HAP-1 (cell line): ENCODE results near the gene CAMTA1.

Source experiments
- DNase-seq, 2 experiments: peaks; one replicate each; pipeline ENCODE4 v3.0.0-alpha.2; 2016 to 2020; ENCODE audit warnings: low spot score in 2 of 2
- H3K27me3 ChIP-seq: fragments of 250-450 bp; sonication (Bioruptor Pico); 2 replicates; pipeline ENCODE4 v1.5.1; 2020; ENCODE audit warnings: low read depth, mild to moderate bottlenecking, moderate library complexity
- H3K36me3 ChIP-seq: fragments of 250-450 bp; sonication (Bioruptor Pico); replicated peaks from 2 replicates; pipeline ENCODE4 v1.5.1; 2020; ENCODE audit warnings: mild to moderate bottlenecking
- H3K4me1 ChIP-seq: fragments of 250-450 bp; sonication (Bioruptor Pico); 2 replicates; pipeline ENCODE4 v1.5.1; 2020; ENCODE audit warnings: mild to moderate bottlenecking
- H3K4me3 ChIP-seq: fragments of 250-450 bp; sonication (Bioruptor Pico); 2 replicates; pipeline ENCODE4 v1.5.1; 2020; ENCODE audit warnings: mild to moderate bottlenecking, moderate library complexity
- H3K9me3 ChIP-seq: fragments of 250-450 bp; sonication (Bioruptor Pico); 2 replicates; pipeline ENCODE4 v1.5.1; 2020; ENCODE audit warnings: mild to moderate bottlenecking, moderate library complexity
- in situ Hi-C: fragments of 300-500 bp; cut with MboI; formaldehyde crosslinking; loops from 3 replicates; pipeline ENCODE4 v1.14.3; 2020; ENCODE audit warnings: low sequenced_read_pairs, inconsistent platforms, mixed read lengths

Gene CAMTA1

DNA sequence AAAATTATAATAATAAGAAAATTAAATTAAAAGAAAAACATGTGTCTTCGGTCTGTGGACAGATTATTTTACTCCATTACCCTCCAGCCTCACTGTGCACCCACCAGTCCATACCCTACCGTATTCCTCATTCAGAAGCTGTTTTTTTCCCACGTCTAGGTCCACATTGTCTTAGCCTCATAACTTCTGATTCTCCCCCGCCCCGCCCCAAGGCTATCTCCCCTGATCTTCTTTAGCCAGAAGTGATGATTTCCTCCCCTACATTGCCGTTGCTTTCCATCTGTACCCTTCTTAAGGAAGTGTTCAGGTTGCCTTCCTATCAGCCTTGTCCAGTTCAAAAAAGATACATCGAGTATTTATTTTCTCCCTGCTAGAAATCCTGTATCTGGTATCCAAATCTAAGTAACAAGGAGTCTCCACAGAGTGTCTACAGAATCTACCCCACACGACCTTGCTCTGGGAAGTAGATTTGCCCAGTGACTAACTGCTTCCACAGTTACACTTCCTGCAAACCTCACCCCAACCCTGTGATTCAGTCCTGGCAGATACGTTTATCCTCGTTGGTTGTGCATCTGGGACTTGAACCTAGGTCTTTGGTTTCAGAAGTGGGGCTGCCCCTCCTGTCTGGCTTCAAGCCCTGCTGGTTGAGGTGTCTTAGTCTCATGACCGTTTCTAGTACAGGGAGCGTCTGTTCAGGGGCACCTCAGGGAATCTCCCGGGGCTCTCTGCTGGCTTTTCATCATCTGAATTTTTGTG is 470.2 kb downstream of the CAMTA1 start:
- Histone ChIP-seq H3K9me3 (no peaks in the 10 kb centered on the region), H3K4me3 (no peak overlapping the region), H3K27me3 (no peaks in the 10 kb centered on the region), H3K4me1 (peaks cover 15% of the 10 kb centered on the region), H3K36me3 (no peaks in the 10 kb centered on the region)
- in situ Hi-C loops = no loop called here
- no peak for DNase-seq

DNA sequence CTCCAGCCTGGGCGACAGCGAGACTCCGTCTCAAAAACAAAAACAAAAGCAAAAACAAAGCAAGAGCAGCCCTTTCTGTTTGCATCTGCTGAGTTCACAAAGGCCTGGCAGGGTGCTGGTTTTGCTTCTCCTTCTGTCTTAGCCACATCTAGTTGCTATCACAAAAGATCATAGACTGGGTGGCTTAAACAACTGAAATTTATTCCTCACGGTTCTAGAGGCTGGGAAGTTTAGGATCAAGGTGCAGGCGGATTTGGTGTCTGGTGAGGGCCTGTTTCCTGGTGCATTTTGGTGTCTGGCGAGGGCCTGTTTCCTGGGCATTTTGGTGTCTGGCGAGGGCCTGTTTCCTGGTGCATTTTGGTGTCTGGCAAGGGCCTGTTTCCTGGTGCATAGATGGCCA is 471.3 kb downstream of the CAMTA1 start:
- Histone ChIP-seq H3K27me3 (no peaks in the 10 kb centered on the region), H3K36me3 (no peaks in the 10 kb centered on the region), H3K4me3 (no peak overlapping the region), H3K9me3 (no peaks in the 10 kb centered on the region), H3K4me1 (peaks cover 5% of the 10 kb centered on the region; the same call in 1 of the 2 replicates)
- in situ Hi-C loops = no loop called here
- DNase-seq = no peak

DNA sequence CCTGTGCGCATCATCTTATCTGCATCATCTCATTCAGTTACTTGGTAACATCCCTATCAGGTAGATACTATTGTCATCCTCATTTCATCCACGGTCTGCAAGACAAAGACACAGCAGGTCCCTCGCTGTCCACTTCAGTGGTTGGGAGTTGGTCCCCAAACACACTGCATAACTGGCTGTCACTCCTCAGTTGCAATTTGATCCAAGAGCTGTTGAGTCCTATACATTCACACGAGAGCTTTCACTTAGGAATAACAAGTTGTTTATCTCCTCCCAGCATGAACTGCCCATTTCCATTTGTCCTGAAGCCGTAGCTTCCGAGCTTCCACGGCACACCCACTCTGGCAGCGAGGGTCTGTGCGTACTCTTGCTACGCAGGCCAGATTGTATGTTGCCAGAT is 472.0 kb downstream of the CAMTA1 start:
- in situ Hi-C loops = no loop called here
- Histone ChIP-seq H3K4me3 (no peak overlapping the region), H3K9me3 (no peaks in the 10 kb centered on the region), H3K27me3 (no peaks in the 10 kb centered on the region), H3K36me3 (no peaks in the 10 kb centered on the region), H3K4me1 (peaks cover 3% of the 10 kb centered on the region; the same call in 1 of the 2 replicates)
- no peak for DNase-seq

DNA sequence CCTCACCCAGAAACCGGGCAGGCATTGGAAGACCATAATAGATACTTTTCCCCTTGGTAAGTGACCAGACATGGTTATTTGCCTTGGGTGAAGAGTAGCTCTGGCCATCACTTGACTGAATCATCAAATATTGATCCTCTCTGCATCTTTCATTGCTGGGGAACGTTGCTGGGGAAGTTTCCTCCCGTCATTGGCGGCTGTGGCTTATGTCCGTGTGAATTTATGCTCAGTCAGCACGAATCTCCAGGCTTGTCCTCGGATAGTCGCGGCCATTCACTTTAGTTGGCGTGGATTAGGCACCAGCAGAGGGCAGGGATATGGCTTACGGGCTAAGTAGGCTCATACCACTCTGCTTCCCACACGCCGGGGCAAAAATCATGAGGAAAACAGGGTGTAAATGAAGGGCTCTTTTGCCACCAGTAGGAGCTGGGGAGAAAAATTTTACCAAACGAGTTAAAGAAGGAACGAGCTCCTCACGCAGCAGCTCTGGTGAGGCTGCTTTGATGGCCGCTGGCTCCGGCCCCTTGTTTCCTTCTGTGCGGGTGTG is 473.4 kb downstream of the CAMTA1 start:
- Histone ChIP-seq H3K4me3 (no peak overlapping the region), H3K27me3 (peaks cover 8% of the 10 kb centered on the region), H3K4me1 (peaks cover 2% of the 10 kb centered on the region; the same call in 1 of the 2 replicates), H3K36me3 (no peaks in the 10 kb centered on the region), H3K9me3 (no peaks in the 10 kb centered on the region)
- in situ Hi-C loops = no loop called here
- DNase-seq = no peak

DNA sequence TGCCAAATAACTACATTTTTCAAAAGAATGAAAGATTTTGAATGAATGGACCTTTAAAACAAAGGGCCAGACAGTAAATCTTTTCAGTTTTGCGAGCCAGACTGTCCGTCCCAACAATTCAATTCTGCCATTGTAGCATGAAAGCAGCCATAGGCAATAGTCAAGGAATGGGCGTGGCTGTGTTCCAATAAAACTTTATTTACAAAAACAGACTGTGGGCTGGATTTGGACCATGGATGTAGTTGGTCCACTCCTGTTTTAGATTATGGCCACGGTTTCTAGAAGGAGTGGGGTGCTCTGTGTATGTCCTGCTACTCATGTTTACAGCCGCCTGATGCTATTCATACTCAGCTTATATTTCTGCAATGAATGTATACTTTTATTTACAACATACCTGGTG is 474.7 kb downstream of the CAMTA1 start:
- in situ Hi-C loops = no loop called here
- Histone ChIP-seq H3K27me3 (peaks cover 8% of the 10 kb centered on the region), H3K9me3 (no peaks in the 10 kb centered on the region), H3K4me1 (peaks cover 2% of the 10 kb centered on the region; the same call in 1 of the 2 replicates), H3K36me3 (no peaks in the 10 kb centered on the region), H3K4me3 (no peak overlapping the region)
- no peak for DNase-seq

DNA sequence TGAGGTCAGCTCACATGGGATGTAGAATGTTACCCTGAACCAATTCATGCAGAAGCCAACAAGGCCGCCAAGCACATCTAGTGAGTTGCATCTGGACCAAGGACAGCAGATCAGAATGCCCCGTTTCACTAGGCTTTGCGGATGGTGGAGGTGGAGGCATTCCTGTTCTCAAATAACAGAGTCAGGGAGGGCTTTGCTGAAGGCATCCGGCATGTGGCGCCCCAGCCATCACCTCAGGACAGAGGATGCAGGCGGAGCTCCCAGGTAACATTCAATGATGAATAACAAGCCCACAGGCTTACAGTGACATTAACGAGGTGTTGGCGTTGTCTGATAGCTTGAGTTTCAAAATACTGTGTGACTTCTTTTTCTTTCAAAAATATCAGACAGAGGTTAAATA is 476.2 kb downstream of the CAMTA1 start:
- Histone ChIP-seq H3K36me3 (no peaks in the 10 kb centered on the region), H3K9me3 (no peaks in the 10 kb centered on the region), H3K4me1 (peaks cover 2% of the 10 kb centered on the region; the same call in 1 of the 2 replicates), H3K4me3 (no peak overlapping the region), H3K27me3 (peaks cover 8% of the 10 kb centered on the region)
- DNase-seq = no peak
- in situ Hi-C loops = no loop called here

DNA sequence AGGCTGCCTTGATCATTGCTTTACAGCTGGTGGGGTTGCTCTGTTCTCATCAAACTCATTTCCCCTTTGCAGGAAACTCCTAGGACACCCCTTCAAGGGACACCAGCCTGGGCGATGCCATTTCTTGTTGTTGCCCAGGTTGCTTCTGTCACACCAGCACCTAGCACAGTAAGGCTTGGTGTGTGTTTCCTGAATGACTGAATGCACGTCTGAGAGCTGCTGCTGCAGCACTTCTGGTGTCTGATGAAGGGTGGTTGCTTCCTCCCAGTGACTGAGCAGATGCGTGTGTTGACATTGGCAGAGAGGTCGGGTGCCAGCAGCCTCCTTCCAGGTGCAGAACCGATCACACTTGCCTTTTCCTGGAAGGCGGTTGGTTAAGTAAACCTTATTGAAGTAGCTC is 477.4 kb downstream of the CAMTA1 start:
- DNase-seq = no peak
- H3K9me3 ChIP-seq = no peaks in the 10 kb centered on the region
- peaks cover 8% of the 10 kb centered on the region for H3K27me3 ChIP-seq
- H3K4me3 ChIP-seq = no peak overlapping the region
- H3K4me1 ChIP-seq = peaks cover 2% of the 10 kb centered on the region; the same call in 1 of the 2 replicates
- in situ Hi-C loops = no loop called here
- H3K36me3 ChIP-seq = no peaks in the 10 kb centered on the region

DNA sequence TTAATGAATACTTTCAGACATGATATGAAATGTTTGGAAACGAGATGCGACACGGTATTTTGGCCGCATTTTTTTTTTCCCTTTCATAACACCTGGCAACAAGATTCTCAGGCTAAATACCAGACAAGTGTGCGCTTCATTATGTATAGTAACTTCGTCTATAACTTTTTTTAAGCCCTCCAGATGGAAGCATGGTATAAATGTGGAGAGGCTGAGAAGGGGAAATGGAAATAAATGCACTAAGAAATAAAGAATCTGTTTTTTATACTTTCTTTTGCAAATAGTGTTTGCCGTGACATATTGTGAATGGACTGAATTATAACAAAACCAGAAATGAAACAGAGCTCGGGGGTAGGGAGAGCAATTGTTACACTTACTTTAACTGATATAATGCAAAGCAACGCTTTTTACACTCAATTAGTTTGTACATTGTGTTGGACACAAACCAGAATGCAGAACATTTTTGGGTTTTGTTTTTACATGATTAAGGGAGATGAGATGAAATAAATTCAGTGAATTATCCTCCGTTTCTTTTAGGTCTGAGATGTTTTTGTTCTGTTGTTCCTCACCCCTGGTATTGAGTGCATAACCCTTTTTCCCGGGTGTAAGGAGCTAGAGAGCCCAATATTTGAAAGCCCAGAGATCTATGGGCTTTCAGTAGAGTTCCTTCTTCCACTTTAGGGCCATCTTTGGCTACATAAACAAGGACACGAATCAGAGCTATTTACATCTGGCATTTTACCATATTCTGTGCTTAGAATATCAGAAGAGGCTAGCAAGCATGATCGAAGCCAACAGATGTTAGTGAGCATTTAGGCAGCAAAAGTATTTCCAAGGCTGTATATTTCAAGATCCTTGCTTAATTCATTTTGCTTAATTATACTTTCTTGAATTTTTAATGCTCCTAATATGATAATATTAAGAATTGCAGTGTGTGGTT is 478.0 kb downstream of the CAMTA1 start:
- H3K36me3 ChIP-seq = no peaks in the 10 kb centered on the region
- no peak overlapping the region for H3K4me3 ChIP-seq
- H3K27me3 ChIP-seq = peaks cover 8% of the 10 kb centered on the region
- in situ Hi-C loops = no loop called here
- H3K4me1 ChIP-seq = peaks cover 2% of the 10 kb centered on the region; the same call in 1 of the 2 replicates
- no peaks in the 10 kb centered on the region for H3K9me3 ChIP-seq
- DNase-seq = no peak

DNA sequence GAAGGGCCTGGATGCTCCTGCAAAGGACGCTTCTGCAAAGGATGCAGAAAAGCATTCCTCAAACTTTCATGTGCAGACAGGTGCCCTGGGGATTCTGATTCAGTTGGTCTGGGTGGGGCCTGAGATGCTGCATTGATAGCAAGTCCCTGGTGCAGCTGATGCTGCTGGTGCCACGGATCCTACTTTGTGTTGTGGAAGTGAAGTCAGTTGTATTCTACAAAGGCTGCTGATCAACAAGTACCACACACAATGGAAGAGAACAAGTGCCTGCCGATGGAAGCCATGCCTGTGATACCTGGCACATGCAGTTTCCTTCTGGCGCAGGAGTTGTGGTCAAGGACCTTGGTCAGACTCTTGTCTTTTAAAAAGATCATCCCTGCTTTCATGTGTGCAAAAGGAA is 478.8 kb downstream of the CAMTA1 start:
- H3K9me3 ChIP-seq = no peaks in the 10 kb centered on the region; the same call in 1 of the 2 replicates
- no peak overlapping the region for H3K4me3 ChIP-seq
- DNase-seq = no peak
- H3K36me3 ChIP-seq = no peaks in the 10 kb centered on the region
- H3K27me3 ChIP-seq = peaks cover 8% of the 10 kb centered on the region
- in situ Hi-C loops = no loop called here
- H3K4me1 ChIP-seq = peaks cover 2% of the 10 kb centered on the region; the same call in 1 of the 2 replicates

DNA sequence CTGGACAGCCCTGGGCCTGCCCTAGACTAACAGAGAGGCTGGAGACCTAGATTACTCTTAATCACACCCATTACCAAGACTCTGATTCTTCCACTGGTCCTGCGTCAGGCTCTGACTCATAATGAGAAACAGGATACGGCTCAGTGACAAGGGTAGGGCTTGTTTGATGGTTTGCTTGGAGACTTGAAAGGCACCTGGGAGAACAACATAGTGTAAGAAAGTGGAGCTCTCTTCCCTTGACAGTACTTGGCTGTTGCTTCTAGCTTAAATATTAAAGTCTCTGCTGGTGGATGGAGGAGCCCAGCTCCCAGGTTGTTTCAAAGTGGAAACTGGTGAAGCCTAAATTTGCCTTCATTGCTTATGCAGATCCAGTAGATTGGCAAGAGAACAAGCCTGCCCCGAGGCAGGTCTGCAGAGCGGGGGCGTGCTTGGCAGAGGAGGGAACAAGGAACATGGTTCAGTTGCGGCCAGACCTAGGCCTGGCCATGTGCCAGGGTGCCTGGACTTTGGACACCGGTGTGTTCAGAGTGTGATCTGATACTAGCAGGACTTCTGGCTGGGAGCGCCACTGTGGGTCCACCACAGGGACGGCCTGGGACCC is 480.6 kb downstream of the CAMTA1 start:
- in situ Hi-C loops = no loop called here
- peaks cover 2% of the 10 kb centered on the region; the same call in 1 of the 2 replicates for H3K4me1 ChIP-seq
- H3K4me3 ChIP-seq = no peak overlapping the region
- DNase-seq = no peak
- H3K9me3 ChIP-seq = peaks cover 6% of the 10 kb centered on the region; the same call in 1 of the 2 replicates
- H3K36me3 ChIP-seq = no peaks in the 10 kb centered on the region
- H3K27me3 ChIP-seq = peaks cover 8% of the 10 kb centered on the region

DNA sequence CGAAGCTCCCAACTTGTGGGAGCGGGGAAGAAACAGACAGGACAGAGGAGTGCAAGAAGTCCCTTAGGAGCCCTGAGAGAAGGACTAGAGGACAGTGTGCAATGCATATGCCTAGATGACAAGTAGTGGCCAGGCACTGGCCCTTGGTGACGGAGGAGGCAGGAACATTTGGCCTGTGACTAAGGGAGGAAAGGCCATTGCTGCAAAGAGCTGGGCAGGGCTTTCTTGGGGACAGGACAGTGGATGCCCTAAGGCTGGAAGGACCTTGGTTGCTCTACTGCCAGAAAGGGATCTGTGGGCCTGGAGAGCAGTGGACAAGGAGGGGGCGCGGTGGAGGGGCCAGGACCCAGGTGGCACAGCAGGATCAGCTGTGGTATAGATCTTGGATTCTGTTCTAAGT is 481.3 kb downstream of the CAMTA1 start:
- in situ Hi-C loops = no loop called here
- Histone ChIP-seq H3K9me3 (peaks cover 6% of the 10 kb centered on the region; the same call in 1 of the 2 replicates), H3K36me3 (no peaks in the 10 kb centered on the region), H3K27me3 (peaks cover 8% of the 10 kb centered on the region), H3K4me1 (peaks cover 2% of the 10 kb centered on the region; the same call in 1 of the 2 replicates), H3K4me3 (no peak overlapping the region)
- no peak for DNase-seq

DNA sequence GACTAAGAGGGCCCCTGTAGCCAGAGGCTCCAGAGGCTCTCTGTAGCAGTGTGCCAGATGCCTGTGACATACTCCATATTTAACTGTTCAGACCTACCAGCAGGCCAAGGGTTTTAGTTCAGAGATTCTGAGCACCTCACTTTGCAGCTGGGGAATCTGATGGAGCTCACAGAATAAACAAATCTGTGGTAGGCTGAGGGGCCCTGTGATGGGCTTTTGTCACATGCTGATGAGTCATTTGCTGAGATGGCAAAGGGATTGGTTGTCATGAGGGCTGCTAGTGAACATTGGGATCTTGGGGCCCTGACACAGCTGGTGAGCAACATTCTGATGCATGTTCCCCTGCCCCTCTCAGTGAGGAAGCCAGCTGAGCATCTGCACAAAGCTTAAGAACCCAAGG is 482.2 kb downstream of the CAMTA1 start:
- Histone ChIP-seq H3K36me3 (no peaks in the 10 kb centered on the region), H3K4me3 (no peak overlapping the region), H3K27me3 (peaks cover 8% of the 10 kb centered on the region), H3K9me3 (peaks cover 6% of the 10 kb centered on the region; the same call in 1 of the 2 replicates), H3K4me1 (peaks cover 2% of the 10 kb centered on the region; the same call in 1 of the 2 replicates)
- in situ Hi-C loops = no loop called here
- DNase-seq = no peak

DNA sequence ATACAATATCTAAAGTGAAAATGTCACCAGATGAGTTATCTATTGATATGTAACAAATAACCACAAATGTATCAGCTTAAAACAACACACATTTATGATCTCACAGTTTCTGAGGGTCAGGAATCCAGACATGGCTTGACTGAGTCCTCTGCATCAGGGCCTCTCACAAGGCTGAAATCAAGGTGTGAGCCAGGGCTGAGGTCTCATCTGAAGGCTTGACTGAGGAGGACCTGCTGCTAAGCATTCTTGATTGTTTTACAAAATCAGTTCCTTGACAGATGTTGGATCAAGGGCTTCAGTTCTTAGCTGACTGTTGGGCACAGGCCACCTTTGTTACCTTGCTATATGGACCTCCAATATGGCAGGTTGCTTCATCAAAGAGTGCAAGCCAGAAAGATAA is 483.7 kb downstream of the CAMTA1 start:
- no peaks in the 10 kb centered on the region for H3K36me3 ChIP-seq
- H3K27me3 ChIP-seq = no peaks in the 10 kb centered on the region; the same call in 1 of the 2 replicates
- peaks cover 6% of the 10 kb centered on the region; the same call in 1 of the 2 replicates for H3K9me3 ChIP-seq
- in situ Hi-C loops = no loop called here
- no peak for DNase-seq
- H3K4me3 ChIP-seq = no peak overlapping the region
- H3K4me1 ChIP-seq = no peaks in the 10 kb centered on the region
